ENCODE results near the gene TUBA3D. TPM values are rescaled to one million over a fixed set of nuclear protein-coding genes. Genes with fewer than 3 reads are reported as not detected.
"Not testable (repeated sequence)": the region's sequence is repeated elsewhere in the genome, so short reads cannot be mapped to it uniquely, and the experiment has no call there.

TUBA3D gene
- total and polyA plus RNA-seq, 2 donors from 2014 or later: not detected

GRCh38 chr2:131531547-131532185 is 55.7 kb downstream of the TUBA3D start:
- H3K9me3 ChIP-seq (ENCODE audit: control insufficient read depth in 2 of 3, insufficient read depth in 1 of 3, low read length in 3 of 3); FAIRE-seq; H3K4me1 ChIP-seq (ENCODE audit: control insufficient read depth in 2 of 3, insufficient read depth in 2 of 3, low read depth in 1 of 3, low read length in 3 of 3); H3K9ac ChIP-seq (ENCODE audit: low read length in 3 of 3); DNase-seq; H3K36me3 ChIP-seq (ENCODE audit: control insufficient read depth in 2 of 3, insufficient read depth in 3 of 3, low read length in 3 of 3); intact Hi-C loops (cut with DNase I); H3K4me3 ChIP-seq (ENCODE audit: low read length in 3 of 3); H3K27ac ChIP-seq (ENCODE audit: low read depth in 2 of 2, low read length in 2 of 2); H3K27me3 ChIP-seq (ENCODE audit: control insufficient read depth, insufficient read depth, low read length): not testable (repeated sequence)

Small RNA genes lying within 50 kb of the gene (microRNA-seq; reads per million reads assigned to microRNA genes)
- not detected for gene MIR4784

Other genes with a start within 250 kb of the TUBA3D start
- gene RAB6D, start 112.0 kb upstream of the TUBA3D start, total RNA-seq: 0.16 TPM
- gene RAB6D, start 112.0 kb upstream of the TUBA3D start, polyA plus RNA-seq (ENCODE audit: insufficient read depth, low read depth, low replicate concordance): 0.24 TPM
- 65.3 TPM for gene MZT2A, start 16.3 kb downstream of the TUBA3D start, total RNA-seq
- 111 TPM for gene MZT2A, start 16.3 kb downstream of the TUBA3D start, polyA plus RNA-seq (ENCODE audit: insufficient read depth, low read depth, low replicate concordance)
- gene CCDC74A, start 51.8 kb downstream of the TUBA3D start, total RNA-seq: 9.5 TPM
- 10.5 TPM for gene CCDC74A, start 51.8 kb downstream of the TUBA3D start, polyA plus RNA-seq (ENCODE audit: insufficient read depth, low read depth, low replicate concordance)

Data from kidney (tissue), 11 donors.